Neuronal stem cell (in vitro differentiated cells): ENCODE results near the gene WNT10A.

Experiments used
- DNase-seq: peaks from one replicate; pipeline ENCODE4 v3.0.0-alpha.2; 2013; ENCODE audit warnings: low spot score
- H2AFZ ChIP-seq: one replicate; pipeline ENCODE4 v1.6.1; 2013; ENCODE audit warnings: mild to moderate bottlenecking, low read length, inconsistent platforms
- H2AK5ac ChIP-seq: 2 replicates; pipeline ENCODE4 v1.6.1; 2013; ENCODE audit warnings: low read depth, mild to moderate bottlenecking, inconsistent platforms, low read length, moderate library complexity, mixed read lengths
- H2BK120ac ChIP-seq: 2 replicates; pipeline ENCODE4 v1.6.1; 2013; ENCODE audit warnings: low read depth, mild to moderate bottlenecking, inconsistent platforms, low read length, moderate library complexity, mixed read lengths
- H2BK12ac ChIP-seq: one replicate; pipeline ENCODE4 v1.6.1; 2013; ENCODE audit warnings: low read length, inconsistent platforms
- H2BK15ac ChIP-seq: 2 replicates; pipeline ENCODE4 v1.6.1; 2013; ENCODE audit warnings: mild to moderate bottlenecking, low read length, inconsistent platforms, mixed read lengths
- H2BK5ac ChIP-seq: one replicate; pipeline ENCODE4 v1.6.1; 2013; ENCODE audit warnings: inconsistent platforms, mild to moderate bottlenecking, low read length, moderate library complexity
- H3K14ac ChIP-seq: one replicate; pipeline ENCODE4 v1.6.1; 2013; ENCODE audit warnings: low read length, inconsistent platforms
- H3K18ac ChIP-seq: 2 replicates; pipeline ENCODE4 v1.6.1; 2013; ENCODE audit warnings: low read length, inconsistent platforms
- H3K23ac ChIP-seq: 2 replicates; pipeline ENCODE4 v1.6.1; 2013; ENCODE audit warnings: low read depth, mild to moderate bottlenecking, mixed read lengths, low read length, inconsistent platforms; ENCODE audit not compliant: poor library complexity
- H3K27ac ChIP-seq: replicated peaks from 3 replicates; pipeline ENCODE4 v1.5.1; 2013; ENCODE audit warnings: low read length, inconsistent platforms
- H3K27me3 ChIP-seq, 3 experiments: 2 replicates each; pipeline ENCODE4 v1.6.1; 2013; ENCODE audit warnings: low read length in 3 of 3, mild to moderate bottlenecking in 2 of 3, inconsistent platforms in 1 of 3, low read depth in 1 of 3, mixed read lengths in 1 of 3, moderate library complexity in 1 of 3; ENCODE audit not compliant: control insufficient read depth in 3 of 3, insufficient read depth in 3 of 3
- H3K36me3 ChIP-seq, 2 donors: replicated peaks in 1 of 2; 2 replicates each; pipeline ENCODE4 v1.6.1; 2013; ENCODE audit warnings: low read length in 2 of 2; ENCODE audit not compliant: control insufficient read depth in 2 of 2, insufficient read depth in 2 of 2
- H3K4ac ChIP-seq: 2 replicates; pipeline ENCODE4 v1.6.1; 2013; ENCODE audit warnings: inconsistent platforms, mild to moderate bottlenecking, low read length, moderate library complexity
- H3K4me1 ChIP-seq, 2 donors: 1 replicate in 1 of 2; 2 replicates in 1 of 2; pipeline ENCODE4 v1.6.1; 2013; ENCODE audit warnings: low read length in 2 of 2, low read depth in 1 of 2; ENCODE audit not compliant: control insufficient read depth in 2 of 2, insufficient read depth in 1 of 2
- H3K4me2 ChIP-seq: one replicate; pipeline ENCODE4 v1.6.1; 2013; ENCODE audit warnings: mild to moderate bottlenecking, low read length, inconsistent platforms; ENCODE audit not compliant: insufficient read depth, poor library complexity, severe bottlenecking
- H3K4me3 ChIP-seq, 2 donors: 2 replicates each; pipeline ENCODE4 v1.5.1; 2013; ENCODE audit warnings: low read length in 2 of 2, mild to moderate bottlenecking in 2 of 2, inconsistent platforms in 1 of 2, moderate library complexity in 1 of 2
- H3K79me1 ChIP-seq: one replicate; pipeline ENCODE4 v1.6.1; 2013; ENCODE audit warnings: low read depth, mild to moderate bottlenecking, inconsistent platforms, low read length, moderate library complexity
- H3K9ac ChIP-seq: one replicate; pipeline ENCODE4 v1.6.1; 2013; ENCODE audit warnings: mild to moderate bottlenecking, low read depth, low read length, inconsistent platforms; ENCODE audit not compliant: poor library complexity
- H3K9me3 ChIP-seq, 2 donors: replicated peaks in 1 of 2; 2 replicates each; pipeline versions ENCODE3 to v1.6.1; 2013; ENCODE audit warnings: low read length in 2 of 2, mild to moderate bottlenecking in 2 of 2, inconsistent platforms in 1 of 2, low read depth in 1 of 2, mixed read lengths in 1 of 2, moderate library complexity in 1 of 2; ENCODE audit not compliant: control insufficient read depth in 2 of 2, insufficient read depth in 1 of 2
- H4K8ac ChIP-seq: one replicate; pipeline ENCODE4 v1.6.1; 2013; ENCODE audit warnings: low read depth, mild to moderate bottlenecking, inconsistent platforms, low read length, moderate library complexity
- H4K91ac ChIP-seq: one replicate; pipeline ENCODE4 v1.6.1; 2013; ENCODE audit warnings: low read length, low read depth, mild to moderate bottlenecking, inconsistent platforms; ENCODE audit not compliant: poor library complexity
- WGBS, 2 donors: extraction: QIAGEN DNeasy Blood & Tissue Kit; methylation state at CpG; one replicate each; pipeline ENCODE4 v1.1.7; 2013; ENCODE audit warnings: missing lambda C conversion rate in 2 of 2, mixed read lengths in 1 of 2; ENCODE audit not compliant: insufficient read length in 2 of 2, insufficient replicate concordance in 1 of 2; ENCODE audit errors: extremely low coverage in 2 of 2; 5-methylcytosine and 5-hydroxymethylcytosine counted together

Gene WNT10A

DNA sequence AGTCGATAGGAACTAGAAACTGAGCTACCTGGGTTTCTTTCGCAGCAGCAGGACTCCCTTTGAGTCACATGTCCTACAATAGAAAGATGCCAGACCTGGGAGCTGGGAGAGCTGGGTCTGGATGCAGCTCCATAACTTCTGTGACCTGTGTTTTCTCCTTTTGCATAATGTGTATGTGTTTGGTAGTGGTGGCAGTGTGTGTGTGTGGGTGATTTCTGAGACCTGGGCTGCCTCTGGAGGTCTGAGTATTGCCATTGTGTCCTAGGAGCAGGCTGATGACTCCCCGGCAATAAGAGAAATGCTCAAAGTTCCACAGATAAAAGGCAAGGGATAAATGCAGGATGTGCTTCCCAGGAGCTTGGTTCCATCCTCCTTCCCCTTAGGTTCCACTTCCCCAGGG, 6.4 kb downstream of the WNT10A start:
- Histone ChIP-seq H4K91ac (no peak overlapping the region), H2BK5ac (no peak overlapping the region), H2AK5ac (no peak overlapping the region), H3K9me3 (no peaks in the 10 kb centered on the region), H3K4ac (no peak overlapping the region), H3K4me2 (no peak overlapping the region), H3K14ac (no peak overlapping the region), H3K18ac (no peak overlapping the region), H2BK12ac (no peak overlapping the region), H3K36me3 (no peaks in the 10 kb centered on the region), H3K4me3 (no peak overlapping the region), H2BK120ac (no peak overlapping the region), H3K79me1 (no peaks in the 10 kb centered on the region), H2AFZ (no peak overlapping the region), H3K27me3 (peaks cover 12 to 91% (median 68%) of the 10 kb centered on the region in 3 experiments), H2BK15ac (no peak overlapping the region), H3K27ac (no peak overlapping the region), H3K23ac (no peak overlapping the region), H3K4me1 (peaks cover 4% of the 10 kb centered on the region in 2 donors), H4K8ac (no peak overlapping the region), H3K9ac (no peak overlapping the region)
- no peak for DNase-seq
- WGBS, 2 donors, result no CpG with 5 or more reads among the region's 3 CpGs

DNA sequence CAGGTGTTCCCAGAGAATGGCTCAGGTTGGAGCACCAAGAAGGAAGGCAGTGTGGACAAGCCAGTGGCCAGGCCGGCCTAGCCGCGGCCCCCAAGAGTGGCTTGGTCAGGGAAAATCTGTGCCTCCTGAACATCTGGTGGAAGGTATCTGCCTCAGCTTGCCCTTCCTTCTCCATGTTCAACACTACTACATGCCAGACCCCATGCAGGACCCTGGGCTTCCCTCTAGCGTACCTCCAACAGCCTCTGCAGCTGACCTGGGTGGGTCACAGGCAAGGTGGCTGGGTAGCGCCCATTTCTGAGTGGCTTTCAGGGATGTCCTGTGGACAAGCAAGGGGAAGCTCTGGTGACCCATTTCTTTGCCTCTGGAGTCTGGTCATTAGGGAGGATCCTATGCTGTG, 7.7 kb downstream of the WNT10A start:
- H3K9ac ChIP-seq, result no peak overlapping the region
- no peak overlapping the region for H2AFZ ChIP-seq
- H3K27ac ChIP-seq, result no peak overlapping the region
- no peak overlapping the region for H2BK12ac ChIP-seq
- peaks cover 0 to 1% of the 10 kb centered on the region in 2 donors for H3K9me3 ChIP-seq
- no peak overlapping the region for H3K4me2 ChIP-seq
- no CpG with 5 or more reads among the region's 5 CpGs for WGBS, 2 donors
- no peak overlapping the region for H3K4ac ChIP-seq
- H3K14ac ChIP-seq, result no peak overlapping the region
- peak overlapping the region; percentile 31 for H3K23ac ChIP-seq
- no peak overlapping the region for H4K8ac ChIP-seq
- DNase-seq, result no peak
- no peak overlapping the region for H2BK120ac ChIP-seq
- H3K4me3 ChIP-seq, result no peak overlapping the region
- H3K36me3 ChIP-seq, result no peaks in the 10 kb centered on the region
- no peak overlapping the region for H2BK15ac ChIP-seq
- no peak overlapping the region for H3K18ac ChIP-seq
- no peaks in the 10 kb centered on the region for H3K79me1 ChIP-seq
- no peak overlapping the region for H4K91ac ChIP-seq
- H2AK5ac ChIP-seq, result no peak overlapping the region
- no peak overlapping the region for H2BK5ac ChIP-seq
- H3K4me1 ChIP-seq, result peaks cover 3 to 6% of the 10 kb centered on the region in 2 donors
- peaks cover 14 to 91% (median 69%) of the 10 kb centered on the region in 3 experiments for H3K27me3 ChIP-seq

DNA sequence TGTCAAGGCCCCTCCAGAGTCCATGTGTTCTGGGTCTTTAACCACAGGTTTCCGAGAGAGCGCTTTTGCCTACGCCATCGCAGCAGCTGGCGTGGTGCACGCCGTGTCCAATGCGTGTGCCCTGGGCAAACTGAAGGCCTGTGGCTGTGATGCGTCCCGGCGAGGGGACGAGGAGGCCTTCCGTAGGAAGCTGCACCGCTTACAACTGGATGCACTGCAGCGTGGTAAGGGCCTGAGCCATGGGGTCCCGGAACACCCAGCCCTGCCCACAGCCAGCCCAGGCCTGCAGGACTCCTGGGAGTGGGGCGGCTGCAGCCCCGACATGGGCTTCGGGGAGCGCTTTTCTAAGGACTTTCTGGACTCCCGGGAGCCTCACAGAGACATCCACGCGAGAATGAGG, 9.3 kb downstream of the WNT10A start:
- no CpG with 5 or more reads among the region's 23 CpGs for WGBS, 2 donors
- no peak overlapping the region for H3K4ac ChIP-seq
- no peak overlapping the region for H3K4me2 ChIP-seq
- H3K36me3 ChIP-seq, result no peaks in the 10 kb centered on the region
- H3K27me3 ChIP-seq, result peaks cover 23 to 93% (median 71%) of the 10 kb centered on the region in 3 experiments
- DNase-seq, result no peak
- no peak overlapping the region for H2AFZ ChIP-seq
- no peak overlapping the region for H2BK5ac ChIP-seq
- no peak overlapping the region for H2BK15ac ChIP-seq
- H3K14ac ChIP-seq, result peak overlapping the region; percentile 42
- no peak overlapping the region for H2BK120ac ChIP-seq
- H3K27ac ChIP-seq, result no peak overlapping the region
- H3K9me3 ChIP-seq, result peaks cover 0 to 6% of the 10 kb centered on the region in 2 donors
- peak overlapping the region; percentile 75 for H2BK12ac ChIP-seq
- no peak overlapping the region for H4K91ac ChIP-seq
- H2AK5ac ChIP-seq, result no peak overlapping the region
- H4K8ac ChIP-seq, result no peak overlapping the region
- H3K79me1 ChIP-seq, result no peaks in the 10 kb centered on the region
- no peak overlapping the region for H3K18ac ChIP-seq
- no peak overlapping the region for H3K9ac ChIP-seq
- peak overlapping the region; percentile 56 for H3K23ac ChIP-seq
- peak overlapping the region in 1 of 2 donors; percentile 36 for H3K4me3 ChIP-seq
- peaks cover 3 to 6% of the 10 kb centered on the region in 2 donors for H3K4me1 ChIP-seq

DNA sequence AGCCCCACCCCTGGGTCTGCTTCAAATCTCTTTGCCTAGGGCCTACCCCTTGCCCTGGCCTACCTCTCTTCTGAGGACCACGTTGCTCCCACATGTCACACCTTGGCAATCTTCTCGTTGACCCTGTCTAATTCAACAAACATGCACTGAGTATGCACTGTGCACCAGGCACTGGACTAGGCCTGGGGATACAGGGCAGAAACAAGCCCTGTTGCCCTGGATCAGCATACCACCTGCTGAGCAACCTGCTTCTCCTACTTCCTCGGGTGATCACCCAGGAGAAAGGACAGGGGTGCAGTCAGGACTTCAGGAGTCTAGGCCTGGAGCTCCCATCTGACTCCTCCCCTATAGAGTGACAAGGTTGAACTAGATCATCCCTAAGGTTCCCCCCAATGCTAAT, 9.7 kb downstream of the WNT10A start:
- no peaks in the 10 kb centered on the region for H3K36me3 ChIP-seq
- H2BK12ac ChIP-seq, result no peak overlapping the region
- H4K91ac ChIP-seq, result no peak overlapping the region
- H3K18ac ChIP-seq, result no peak overlapping the region
- no peak overlapping the region for H2BK15ac ChIP-seq
- H2BK120ac ChIP-seq, result no peak overlapping the region
- no peak for DNase-seq
- H3K4me2 ChIP-seq, result no peak overlapping the region
- H3K79me1 ChIP-seq, result no peaks in the 10 kb centered on the region
- H2AK5ac ChIP-seq, result no peak overlapping the region
- no CpG with 5 or more reads among the region's 3 CpGs for WGBS, 2 donors
- peaks cover 22 to 93% (median 71%) of the 10 kb centered on the region in 3 experiments for H3K27me3 ChIP-seq
- H3K9ac ChIP-seq, result no peak overlapping the region
- peak overlapping the region in 1 of 2 donors; percentile 61 for H3K4me3 ChIP-seq
- no peak overlapping the region for H2AFZ ChIP-seq
- H4K8ac ChIP-seq, result no peak overlapping the region
- H3K4me1 ChIP-seq, result peaks cover 3 to 6% of the 10 kb centered on the region in 2 donors
- H3K4ac ChIP-seq, result no peak overlapping the region
- no peak overlapping the region for H2BK5ac ChIP-seq
- no peak overlapping the region for H3K14ac ChIP-seq
- H3K27ac ChIP-seq, result no peak overlapping the region
- H3K9me3 ChIP-seq, result peaks cover 0 to 6% of the 10 kb centered on the region in 2 donors
- H3K23ac ChIP-seq, result no peak overlapping the region
